ENCODE measurements around the gene PADI3. TPM values are rescaled to one million over a fixed set of nuclear protein-coding genes. Genes with fewer than 3 reads are reported as not detected.

The PADI3 gene
- total RNA-seq, 2 donors from 2014 or later = not detected

GRCh38 chr1:17258116-17258757 lies 9.3 kb downstream of the PADI3 start:
- Histone ChIP-seq H3K36me3 (no peaks in the 10 kb centered on the region), H3K9me3 (peaks cover 0 to 14% of the 10 kb centered on the region in 2 donors), H3K4me1 (no peaks in the 10 kb centered on the region), H3K27me3 (no peaks in the 10 kb centered on the region), H3K27ac (no peak overlapping the region), H3K4me3 (no peak overlapping the region)
- no peak for DNase-seq (ENCODE audit: low spot score)
- TF ChIP-seq, protein P1, sequence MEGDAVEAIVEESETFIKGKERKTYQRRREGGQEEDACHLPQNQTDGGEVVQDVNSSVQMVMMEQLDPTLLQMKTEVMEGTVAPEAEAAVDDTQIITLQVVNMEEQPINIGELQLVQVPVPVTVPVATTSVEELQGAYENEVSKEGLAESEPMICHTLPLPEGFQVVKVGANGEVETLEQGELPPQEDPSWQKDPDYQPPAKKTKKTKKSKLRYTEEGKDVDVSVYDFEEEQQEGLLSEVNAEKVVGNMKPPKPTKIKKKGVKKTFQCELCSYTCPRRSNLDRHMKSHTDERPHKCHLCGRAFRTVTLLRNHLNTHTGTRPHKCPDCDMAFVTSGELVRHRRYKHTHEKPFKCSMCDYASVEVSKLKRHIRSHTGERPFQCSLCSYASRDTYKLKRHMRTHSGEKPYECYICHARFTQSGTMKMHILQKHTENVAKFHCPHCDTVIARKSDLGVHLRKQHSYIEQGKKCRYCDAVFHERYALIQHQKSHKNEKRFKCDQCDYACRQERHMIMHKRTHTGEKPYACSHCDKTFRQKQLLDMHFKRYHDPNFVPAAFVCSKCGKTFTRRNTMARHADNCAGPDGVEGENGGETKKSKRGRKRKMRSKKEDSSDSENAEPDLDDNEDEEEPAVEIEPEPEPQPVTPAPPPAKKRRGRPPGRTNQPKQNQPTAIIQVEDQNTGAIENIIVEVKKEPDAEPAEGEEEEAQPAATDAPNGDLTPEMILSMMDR (IDR thresholded peaks at IDR 0.05) = no peak

DNA sequence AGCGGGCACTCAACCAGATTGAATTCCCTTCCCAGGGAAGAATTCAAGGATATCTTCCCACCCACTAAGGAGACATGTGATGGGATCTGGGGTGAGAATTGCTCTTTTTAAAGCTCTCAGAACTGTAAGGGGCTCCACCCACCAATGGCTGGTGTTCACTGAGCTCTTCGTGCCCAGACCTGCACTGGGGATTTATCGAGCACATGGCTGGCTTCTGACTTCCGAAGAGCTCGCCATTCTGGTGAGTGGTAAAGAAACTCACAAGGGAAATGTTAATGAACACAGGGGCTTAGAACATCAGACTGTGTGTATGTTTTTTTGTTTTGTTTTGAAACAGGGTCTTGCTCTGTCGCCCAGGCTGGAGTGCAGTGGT lies 9.8 kb downstream of the PADI3 start:
- DNase-seq (ENCODE audit: low spot score) = no peak
- Histone ChIP-seq H3K27me3 (no peaks in the 10 kb centered on the region), H3K27ac (no peak overlapping the region), H3K36me3 (no peaks in the 10 kb centered on the region), H3K4me3 (no peak overlapping the region), H3K9me3 (peaks cover 0 to 14% of the 10 kb centered on the region in 2 donors), H3K4me1 (no peaks in the 10 kb centered on the region)
- TF ChIP-seq, protein P1 (IDR thresholded peaks at IDR 0.05) = no peak

- H3K4me3 ChIP-seq = no peak overlapping the region
- no peaks in the 10 kb centered on the region for H3K4me1 ChIP-seq
- no peaks in the 10 kb centered on the region for H3K27me3 ChIP-seq
- H3K36me3 ChIP-seq = no peaks in the 10 kb centered on the region
- H3K9me3 ChIP-seq = peaks cover 0 to 14% of the 10 kb centered on the region in 2 donors
- no peak for DNase-seq (ENCODE audit: low spot score)
- H3K27ac ChIP-seq = no peak overlapping the region
- TF ChIP-seq, protein P1 (IDR thresholded peaks at IDR 0.05) = no peak
These were observed 10.5 kb downstream of the PADI3 start for GRCh38 chr1:17259233-17259873.

DNA sequence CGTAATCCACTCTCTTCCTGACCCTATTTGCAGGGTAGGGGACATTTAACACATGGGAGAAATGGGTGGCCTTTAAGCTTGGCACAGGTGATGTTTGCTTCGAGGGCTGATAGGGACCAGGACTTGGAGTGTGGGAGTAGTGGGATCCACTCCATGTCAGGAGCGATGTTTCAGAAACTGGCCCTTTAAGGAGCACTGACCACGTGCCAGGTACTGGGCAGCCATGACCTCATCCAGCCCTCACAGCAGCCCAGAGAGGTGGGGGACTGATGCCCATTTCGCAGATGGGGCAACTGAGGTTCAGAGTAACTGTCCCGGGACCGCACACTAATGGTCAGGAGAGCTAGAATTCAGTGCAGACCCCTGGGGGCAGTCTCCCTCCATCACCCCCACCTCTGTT lies 11.4 kb downstream of the PADI3 start:
- no peaks in the 10 kb centered on the region for H3K27me3 ChIP-seq
- TF ChIP-seq, protein P1 (IDR thresholded peaks at IDR 0.05) = no peak
- no peak overlapping the region for H3K4me3 ChIP-seq
- H3K4me1 ChIP-seq = no peaks in the 10 kb centered on the region
- H3K27ac ChIP-seq = no peak overlapping the region
- no peaks in the 10 kb centered on the region for H3K36me3 ChIP-seq
- no peak for DNase-seq (ENCODE audit: low spot score)
- peaks cover 0 to 14% of the 10 kb centered on the region in 2 donors for H3K9me3 ChIP-seq

DNA sequence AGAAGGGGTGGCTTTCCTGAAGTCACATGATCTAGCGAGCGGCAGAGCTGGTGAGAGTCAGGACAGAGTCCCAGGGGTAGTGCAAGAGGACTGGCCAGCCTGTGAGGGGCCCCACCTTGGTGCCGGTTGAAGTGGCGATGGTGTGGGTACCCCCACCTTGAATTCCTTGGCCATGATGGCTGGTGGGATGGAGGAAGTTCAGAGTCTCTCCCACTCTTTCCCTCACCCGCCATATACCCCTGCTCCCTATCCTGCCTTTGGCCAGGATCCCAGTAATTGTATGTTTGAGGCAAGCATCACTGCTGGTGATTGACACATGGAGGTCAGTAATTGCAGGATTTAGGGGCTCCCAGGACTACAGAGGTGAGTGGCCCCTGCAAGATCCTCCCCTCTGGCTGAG lies 11.8 kb downstream of the PADI3 start:
- TF ChIP-seq, protein P1 (IDR thresholded peaks at IDR 0.05) = no peak
- Histone ChIP-seq H3K4me3 (no peak overlapping the region), H3K36me3 (no peaks in the 10 kb centered on the region), H3K9me3 (peaks cover 0 to 14% of the 10 kb centered on the region in 2 donors), H3K4me1 (no peaks in the 10 kb centered on the region), H3K27me3 (no peaks in the 10 kb centered on the region), H3K27ac (no peak overlapping the region)
- DNase-seq (ENCODE audit: low spot score) = no peak

Data from right atrium auricular region (tissue), 2 donors.